CD4-positive, alpha-beta T cell treated with Interleukin-15 for 1 hour (primary cell): ENCODE measurements around the gene ZNF416.

ENCODE experiments used
- DNase-seq: peaks from one replicate; pipeline ENCODE4 v3.0.0-alpha.2; 2020

ZNF416 gene

DNA sequence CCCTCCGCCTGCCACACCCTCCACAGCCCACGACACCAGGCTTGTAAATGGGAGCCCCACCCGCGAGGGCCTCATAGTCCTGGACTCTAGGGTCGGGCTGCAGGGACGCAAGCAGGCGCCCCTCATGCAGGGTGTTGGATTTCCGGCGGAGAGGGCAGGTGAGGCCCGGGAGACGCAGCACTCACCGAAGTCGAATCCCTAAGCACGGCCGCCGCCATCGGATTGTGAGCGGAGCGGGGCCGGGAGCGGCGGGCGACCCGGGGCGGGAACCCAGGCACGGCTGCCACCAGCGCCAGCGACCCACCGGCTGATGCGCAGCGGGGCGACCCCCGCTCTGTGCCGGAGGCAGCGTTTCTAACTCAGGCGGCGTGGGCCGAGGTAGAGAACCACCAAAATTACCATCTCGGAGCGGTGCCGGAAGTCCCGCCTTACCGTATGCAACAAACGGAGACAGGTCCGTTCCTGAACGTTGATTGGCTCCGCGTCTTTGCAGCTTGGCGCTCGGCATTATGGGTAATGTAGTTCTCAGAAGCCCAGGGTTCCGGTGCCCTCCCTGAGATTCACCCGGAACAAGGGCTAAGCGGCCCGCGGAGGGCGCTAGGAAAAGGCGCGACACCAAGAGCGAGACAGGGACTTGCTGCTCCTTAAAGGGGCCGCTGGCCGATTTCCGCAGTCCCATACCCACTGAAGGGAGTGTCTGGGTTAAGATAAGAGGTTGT, at the start of gene ZNF416:
ZNF416 (minus strand) TSS at position 425 of the 719 bp plus-strand sequence; CDS start at position 218, 207 bp downstream.
- peak; percentile 98 for DNase-seq

DNA sequence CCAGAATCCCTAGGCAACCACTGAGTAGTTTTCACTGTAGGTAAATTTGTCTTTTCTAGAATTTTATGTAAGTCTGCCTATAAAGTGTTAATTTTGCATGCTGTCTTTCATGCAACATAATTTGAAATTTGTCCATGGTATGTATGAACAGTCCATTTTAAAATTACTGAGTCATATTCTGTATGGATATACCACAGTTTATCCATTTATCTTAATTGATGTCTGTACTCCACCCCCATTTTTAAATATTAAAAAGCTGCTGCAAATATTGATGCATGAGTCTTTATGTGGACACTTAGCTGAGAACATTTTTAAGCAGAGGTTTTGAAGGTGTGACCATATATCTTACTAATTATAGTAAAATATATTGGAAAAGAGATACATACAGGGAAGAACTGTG, 44.4 kb upstream of the ZNF416 start:
- DNase-seq, result no peak

DNA sequence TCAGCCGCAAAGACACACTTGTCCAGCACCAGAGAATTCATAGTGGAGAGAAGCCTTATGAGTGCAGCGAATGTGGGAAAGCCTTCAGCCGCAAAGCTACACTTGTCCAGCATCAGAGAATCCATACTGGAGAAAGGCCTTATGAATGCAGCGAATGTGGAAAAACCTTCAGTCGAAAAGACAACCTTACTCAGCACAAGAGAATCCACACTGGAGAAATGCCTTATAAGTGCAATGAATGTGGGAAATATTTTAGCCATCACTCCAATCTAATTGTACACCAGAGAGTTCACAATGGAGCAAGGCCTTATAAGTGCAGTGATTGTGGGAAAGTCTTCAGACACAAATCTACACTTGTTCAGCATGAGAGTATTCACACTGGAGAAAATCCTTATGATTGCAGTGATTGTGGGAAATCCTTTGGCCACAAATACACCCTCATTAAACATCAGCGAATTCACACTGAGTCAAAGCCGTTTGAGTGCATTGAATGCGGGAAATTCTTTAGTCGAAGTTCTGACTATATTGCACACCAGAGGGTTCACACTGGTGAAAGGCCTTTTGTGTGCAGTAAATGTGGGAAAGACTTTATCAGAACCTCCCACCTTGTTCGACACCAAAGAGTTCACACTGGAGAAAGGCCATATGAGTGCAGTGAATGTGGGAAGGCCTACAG, 42.1 kb upstream of the ZNF416 start:
- DNase-seq, result no peak

DNA sequence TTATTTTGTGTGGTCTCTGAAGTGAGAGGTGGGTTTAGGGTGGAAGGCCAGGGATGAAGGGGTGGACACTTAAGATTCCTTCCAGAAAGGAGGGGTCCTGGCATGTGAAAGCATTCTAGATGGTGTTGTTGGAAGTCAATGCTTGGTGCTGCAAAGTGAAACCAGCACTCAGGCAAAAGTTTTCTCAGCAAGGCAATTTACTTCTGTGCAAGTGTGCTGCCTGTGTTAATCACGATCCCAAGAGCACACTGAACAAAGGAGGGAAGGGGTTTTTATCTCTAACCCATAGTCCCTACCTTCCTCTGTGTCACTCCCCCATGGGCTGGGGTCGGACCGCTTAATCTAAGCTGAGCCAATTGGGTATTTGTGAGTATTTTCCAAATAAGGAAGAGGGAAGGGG, 36.6 kb upstream of the ZNF416 start:
- DNase-seq, result no peak

DNA sequence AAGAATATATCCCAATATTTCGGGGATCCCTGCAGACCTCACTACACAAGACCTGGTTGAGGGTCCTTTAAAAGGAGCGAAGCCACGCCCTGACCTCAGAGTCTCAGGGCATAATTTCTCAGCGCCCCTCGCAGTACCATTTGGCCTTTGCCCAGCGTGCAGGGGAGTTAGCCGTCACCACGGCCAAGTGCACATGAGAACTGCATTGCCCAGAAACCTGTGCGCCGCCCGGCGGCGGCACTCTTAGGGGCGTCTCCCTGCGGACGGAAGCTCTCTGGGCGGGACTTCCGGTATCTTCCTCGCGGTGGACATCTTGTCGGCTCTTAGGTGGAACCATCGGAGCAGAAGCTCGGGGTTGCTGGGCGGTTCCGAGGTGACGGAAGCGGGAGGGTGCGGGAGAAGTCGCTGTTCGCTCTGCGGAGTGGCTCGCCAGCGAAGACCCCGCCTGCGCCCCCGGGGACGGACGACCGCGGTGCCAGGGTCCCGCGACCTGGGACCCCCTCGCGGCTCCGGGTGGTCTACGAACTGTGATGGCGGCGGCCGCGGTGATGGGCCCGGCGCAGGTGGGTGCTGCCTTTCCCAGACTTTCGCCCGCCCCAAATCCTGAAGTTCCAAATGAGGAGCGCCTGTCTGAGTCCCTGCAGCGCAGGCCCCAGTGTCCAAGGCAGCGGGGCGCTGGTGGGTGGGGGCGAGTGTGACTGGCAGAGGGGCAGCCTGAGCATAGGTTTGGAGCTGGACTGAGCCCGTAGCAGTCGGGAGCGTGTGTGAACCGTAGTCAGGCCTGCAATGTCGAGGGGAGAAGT, 35.4 kb upstream of the ZNF416 start, which contains the start of gene ZNF134:
ZNF134 (plus strand) TSS at position 302 of the 803 bp plus-strand sequence. CDS start 5,227 bp downstream, outside the sequence.
- DNase-seq, result peak; percentile 92

DNA sequence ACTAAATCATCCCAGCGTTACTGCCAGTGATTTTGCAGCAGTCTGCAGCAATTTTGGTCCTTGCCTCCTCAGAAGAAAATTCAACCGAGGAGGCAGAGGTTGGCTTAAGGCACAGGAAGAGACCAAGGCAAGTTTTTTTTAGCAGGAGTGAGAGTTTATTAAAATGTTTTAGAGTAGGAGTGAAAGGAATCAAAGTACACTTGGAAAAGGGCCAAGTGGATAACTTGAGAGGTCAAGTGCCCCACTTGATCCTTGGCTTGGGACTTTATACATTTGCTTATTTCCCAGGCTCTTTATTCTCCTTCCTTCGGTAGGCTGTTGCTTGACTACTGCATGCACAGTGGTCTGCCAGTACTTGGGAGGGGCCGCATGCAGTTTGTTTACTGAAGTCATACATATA, 32.4 kb upstream of the ZNF416 start:
- no peak for DNase-seq

DNA sequence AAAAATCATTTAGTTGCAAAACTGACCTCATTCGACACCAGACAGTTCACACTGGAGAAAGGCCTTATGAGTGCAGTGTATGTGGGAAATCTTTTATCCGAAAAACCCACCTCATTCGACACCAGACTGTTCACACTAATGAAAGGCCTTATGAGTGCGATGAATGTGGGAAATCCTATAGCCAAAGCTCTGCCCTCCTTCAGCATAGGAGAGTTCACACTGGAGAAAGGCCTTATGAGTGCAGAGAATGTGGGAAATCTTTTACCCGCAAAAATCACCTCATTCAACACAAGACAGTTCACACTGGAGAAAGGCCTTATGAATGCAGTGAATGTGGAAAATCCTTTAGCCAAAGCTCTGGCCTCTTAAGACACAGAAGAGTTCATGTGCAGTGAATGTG, 28.2 kb upstream of the ZNF416 start:
- no peak for DNase-seq

DNA sequence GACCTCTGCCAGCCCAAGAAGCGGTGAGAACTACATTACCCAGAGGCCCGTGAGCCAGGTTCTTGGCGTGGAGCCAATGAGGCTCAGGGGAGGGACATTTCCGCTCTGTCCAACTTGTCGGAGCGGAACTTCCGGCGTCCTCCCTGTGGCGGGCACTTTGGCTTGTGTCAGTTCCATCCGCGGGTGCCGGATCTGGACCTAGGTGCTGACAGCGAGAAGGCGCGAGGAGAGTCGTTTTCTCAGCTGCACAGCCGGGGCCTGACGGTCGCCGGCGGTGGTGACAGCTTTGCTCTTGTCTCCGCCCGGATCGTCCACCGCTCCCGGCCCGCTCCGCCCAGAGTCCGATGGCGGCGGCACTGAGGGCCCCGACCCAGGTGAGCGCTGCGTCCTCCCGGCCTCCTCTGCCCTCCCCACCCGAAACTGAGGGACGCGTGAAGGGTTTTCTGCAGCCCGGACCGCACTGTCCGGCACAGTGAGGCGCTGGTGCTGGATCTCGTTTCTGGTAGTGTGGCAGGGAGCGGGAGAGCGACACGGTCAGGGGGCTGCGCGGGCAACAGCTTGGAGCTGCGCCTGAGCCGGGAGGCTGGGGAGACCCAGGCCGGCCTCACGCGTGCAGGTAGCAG, 21.2 kb upstream of the ZNF416 start, which contains the start of gene ZNF530:
ZNF530 (plus strand) TSS at position 125 of the 623 bp plus-strand sequence. CDS start 4,461 bp downstream, outside the sequence.
- DNase-seq, result peak; percentile 87

DNA sequence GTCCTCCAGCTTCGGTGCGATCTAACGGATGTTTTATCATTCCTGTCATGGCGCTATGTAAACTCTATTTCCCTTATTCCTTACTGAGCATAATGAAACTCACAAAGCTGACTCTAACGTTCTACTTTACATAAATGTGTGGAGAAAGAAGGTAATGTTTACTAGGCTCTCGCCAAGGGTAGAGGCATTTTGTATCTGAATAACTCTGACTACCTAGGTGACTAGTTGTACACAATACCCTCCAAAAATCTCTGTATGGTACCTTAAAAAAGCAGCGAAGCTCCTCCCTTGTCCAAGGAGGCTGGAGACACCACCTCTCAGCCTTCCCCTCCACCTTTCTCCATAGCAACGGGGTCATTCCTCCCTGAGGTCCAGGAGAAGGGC, 20.7 kb upstream of the ZNF416 start:
- DNase-seq, result no peak

DNA sequence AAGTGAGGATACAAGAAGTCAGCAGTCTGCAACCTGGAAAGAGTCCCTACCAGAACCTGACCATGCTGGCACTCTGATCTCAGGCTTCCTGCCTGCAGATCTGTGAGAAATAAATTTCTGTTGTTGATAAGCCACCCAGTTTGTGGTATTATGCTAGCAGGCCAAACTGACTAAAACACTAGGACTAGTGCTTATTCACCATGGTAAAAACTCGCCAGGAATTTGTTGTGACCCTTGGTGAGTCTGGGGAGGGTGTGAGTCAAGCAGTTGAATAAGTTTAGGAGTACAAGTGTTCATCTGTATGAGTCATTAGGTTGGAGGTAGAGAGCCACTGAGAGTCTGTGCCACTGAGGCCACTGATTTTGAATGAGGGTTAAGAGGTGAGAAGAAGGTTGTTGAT, 8.8 kb upstream of the ZNF416 start:
- DNase-seq, result no peak

DNA sequence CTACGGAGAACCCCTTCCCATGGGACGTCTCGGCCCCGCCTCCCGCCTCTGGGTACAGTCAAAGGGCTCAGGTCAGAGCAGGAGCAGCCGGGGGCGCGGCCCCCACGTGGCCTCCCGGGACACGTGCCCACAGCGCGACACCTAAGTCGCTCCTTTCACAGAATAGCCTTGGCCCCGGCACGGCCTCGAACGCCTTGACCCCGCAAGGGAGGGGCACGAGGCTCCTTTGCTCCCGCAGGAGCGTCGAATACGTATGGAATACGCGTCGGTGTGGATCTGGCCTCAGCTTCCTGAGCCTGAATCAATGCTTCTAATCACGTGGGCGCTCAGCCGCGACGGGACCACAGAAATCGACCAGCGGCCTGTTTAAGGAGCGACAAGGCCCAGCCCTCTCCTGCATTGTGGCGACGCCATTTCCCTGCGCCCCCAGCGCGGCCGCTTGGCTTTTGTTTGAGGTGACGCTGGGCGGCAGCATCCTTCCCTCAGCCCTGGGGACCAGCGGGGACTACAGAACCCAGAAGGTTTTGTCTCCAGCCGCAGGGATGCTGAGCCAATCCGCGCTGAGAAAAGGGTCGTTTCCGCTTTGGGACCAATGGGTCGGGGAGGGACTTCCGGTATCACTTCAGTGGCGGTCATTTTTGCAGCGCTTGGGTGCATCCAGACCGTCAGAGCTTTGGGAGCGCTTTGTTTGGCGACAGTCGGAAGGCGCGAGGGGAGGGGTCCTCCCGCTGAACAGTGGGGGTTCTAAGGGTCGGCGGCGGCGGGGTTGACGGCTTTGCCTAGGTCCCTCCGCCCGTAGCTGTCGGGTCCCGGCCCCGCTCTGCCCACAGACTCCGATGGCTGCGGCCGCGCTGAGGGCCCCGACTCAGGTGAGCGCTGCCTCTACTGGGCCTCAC, 5.1 kb upstream of the ZNF416 start, which contains the start of gene ZIK1:
ZIK1 (plus strand) TSS at position 625 of the 896 bp plus-strand sequence; CDS start at position 837, 212 bp downstream.
- peak; percentile 94 for DNase-seq

DNA sequence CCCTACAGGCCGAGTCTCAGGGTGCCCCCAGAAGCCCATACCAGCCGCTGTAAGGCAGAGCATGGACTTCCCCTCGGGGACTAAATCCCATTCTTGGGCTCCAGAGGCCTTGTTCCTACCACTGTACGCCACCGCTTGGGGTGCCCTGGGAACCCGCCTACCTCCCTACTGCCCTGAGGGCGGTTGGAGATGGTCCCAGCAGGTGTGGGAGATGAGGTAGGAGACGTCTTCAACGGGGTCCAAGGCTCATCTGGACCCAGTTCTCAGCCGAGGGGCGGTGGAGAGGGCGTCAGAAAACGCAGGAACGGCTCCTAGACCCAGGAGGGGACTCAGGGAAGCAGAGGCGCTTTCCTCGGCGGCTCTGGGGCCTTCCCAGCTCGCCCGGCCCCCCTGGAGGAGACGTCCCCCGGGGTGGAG, 4.4 kb upstream of the ZNF416 start:
- no peak for DNase-seq

DNA sequence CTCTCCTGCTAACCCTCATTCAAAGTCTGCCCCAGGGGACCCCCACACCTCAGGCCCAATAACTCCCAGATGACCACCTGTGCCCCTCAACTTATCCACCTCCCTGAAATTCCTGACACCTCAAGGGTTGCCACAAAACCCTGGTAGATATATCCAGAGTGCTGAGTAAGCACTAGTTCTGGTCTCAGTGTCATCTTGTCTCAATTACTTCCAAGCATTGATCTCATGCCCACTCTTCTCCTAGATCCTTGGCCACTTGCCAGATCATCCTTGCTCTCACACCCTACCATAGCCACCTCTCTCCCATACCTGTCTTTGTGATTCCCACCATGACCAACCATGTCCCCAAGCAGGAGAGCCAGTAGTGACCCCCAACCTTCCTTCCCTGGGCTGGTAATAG, 2.0 kb downstream of the ZNF416 start:
- DNase-seq, result no peak

DNA sequence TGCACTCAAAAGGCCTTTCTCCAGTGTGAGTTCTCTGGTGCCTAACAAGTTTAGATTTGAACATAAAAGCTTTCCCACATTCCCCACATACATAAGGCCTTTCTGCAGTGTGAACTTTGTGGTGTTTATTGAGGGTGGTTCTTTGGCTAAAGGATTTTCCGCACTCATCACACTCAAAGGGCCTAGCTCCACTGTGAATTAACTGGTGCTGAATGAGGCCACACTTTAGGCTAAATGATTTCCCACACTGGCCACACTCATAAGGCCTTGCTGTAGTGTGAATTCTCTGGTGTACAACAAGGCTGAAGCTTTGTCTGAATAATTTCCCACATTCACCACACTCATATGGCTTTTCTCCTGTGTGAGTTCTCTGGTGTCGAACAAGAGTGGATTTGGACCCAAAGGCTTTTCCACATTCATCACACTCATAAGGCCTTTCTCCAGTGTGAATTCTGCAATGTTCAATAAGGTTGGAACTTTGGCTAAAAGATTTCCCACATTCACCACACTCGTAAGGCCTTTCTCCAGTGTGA, 6.2 kb downstream of the ZNF416 start:
- DNase-seq, result no peak

DNA sequence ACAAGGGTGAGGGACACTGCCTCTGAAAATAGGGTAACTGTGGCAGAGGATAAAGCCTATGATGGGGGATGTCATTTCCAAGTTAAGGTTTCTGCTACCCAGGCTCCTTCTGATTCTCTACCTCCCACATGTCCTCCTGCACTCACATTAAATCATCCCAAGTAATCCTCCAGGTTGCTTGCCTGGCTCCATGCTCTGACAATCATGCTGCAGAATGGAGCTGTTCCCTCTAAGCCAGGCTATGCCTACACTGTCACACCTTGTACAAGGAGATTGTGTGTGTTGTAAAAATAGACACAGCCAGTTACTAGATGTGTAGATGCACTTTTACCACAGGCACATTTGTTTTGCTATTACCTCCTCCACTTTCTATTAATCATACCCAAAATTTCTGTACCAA, 8.0 kb downstream of the ZNF416 start:
- no peak for DNase-seq

DNA sequence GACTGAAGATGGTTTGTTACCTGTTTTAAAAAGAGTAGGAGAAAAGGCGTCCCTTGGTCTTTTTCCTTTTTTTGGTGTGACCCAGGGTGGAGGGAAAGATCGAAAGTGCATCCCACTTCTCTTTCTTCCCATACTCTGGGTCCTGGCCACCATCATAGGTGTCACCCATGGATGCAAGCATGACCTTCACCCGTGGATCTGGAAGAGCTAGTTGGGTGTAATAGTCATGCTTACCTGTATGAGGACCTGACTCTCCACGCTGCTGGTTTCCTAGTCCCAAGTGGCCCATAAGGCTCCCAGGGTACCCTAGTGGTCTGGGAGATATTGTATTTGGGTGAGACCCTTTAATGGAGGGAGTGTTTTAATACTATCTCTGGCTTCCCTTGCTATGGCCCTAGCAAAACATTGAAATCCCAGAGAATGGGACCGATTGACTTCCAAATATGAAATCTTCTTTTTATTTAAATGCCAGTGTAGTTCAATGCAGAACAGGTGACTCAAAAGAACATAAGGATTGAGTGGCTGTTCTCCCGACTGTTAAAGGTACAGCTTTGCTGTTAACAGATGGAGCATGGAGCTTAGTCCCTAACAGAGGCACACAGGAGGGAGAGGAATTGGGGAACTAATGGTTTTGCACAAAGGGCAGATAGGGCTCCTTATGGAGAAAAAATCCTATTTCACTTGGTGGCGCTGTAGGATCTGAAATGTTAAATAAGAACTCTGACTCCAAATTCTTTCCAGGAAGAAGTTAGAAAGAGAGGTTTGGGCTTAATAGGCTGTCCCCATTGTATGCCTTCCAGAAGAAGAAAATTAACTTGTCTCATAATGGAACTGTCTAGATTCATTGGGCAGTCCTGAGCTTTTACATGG, 12.1 kb downstream of the ZNF416 start:
- DNase-seq, result no peak

DNA sequence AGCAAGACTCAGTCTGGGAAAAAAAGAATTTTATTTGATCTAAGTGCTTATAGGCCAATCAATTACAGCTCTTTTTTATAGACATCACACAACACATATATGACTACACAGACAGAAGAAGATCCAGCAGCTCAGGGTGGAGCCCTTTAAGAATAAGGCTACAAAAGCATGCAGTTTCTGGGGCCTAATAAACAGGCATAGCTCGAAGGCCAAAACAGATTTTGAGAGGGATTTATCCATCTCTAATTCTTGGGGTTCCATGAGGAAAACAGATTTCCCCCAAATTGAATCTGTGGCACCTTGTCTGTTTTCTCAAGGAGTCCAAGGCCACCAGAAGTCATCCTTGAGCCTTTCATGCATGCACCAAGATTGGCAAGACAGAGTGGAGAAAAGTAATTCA, 15.2 kb downstream of the ZNF416 start:
- no peak for DNase-seq

DNA sequence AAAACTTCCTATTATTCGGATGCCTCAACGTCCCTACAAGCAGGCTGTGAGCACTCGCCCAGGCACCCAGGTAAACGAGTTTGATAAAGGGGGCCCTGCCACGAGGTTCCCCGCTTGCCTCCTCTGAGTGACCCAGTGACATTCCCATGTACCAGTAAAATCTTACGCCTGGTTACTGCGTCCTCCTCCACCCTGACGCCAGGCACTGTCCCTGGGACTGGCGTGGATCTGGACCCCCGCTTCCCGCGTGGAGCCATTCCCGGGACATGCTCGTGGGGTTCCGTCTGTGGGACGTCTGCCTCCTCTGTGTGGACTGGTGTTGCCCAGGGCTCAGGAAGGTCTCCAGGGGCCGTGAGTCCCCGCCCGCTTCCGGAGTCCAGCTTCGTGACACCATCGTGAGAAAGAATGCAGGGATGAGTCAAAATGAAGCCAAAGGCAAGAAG, 18.6 kb downstream of the ZNF416 start:
- no peak for DNase-seq

DNA sequence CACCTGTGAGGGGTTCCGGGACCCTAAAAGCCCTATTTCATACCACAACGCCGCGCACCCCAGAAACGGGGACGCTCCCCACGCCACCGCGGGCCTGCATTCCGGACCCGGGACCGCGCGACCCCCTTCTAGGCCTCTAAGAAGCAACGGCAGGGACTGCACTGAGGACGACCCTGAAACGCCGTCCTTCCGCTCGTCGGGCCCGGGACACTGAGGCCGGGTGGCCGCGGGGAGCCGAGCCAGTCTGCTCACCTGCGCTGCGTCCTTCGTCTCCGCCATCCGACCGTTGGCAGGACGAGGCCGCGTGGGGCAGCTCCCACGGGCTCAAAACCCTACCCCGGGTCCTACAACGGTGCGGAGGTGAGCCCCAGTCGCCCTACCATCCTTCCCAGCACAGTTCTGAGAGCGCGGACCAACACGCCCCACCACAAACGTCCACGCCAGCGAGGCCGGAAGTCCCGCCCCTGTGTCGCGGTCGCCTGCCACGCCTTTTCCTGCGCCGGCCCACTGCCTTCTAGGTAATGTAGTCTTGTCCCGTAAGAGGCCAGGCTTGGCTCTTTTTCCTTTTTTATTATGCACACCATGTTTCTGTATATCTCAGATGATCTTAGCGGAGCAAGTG, 19.2 kb downstream of the ZNF416 start, which contains the start of gene ZNF550:
ZNF550 (minus strand) TSS at position 460 of the 622 bp plus-strand sequence; CDS start at position 279, 181 bp downstream.
- DNase-seq, result peak; percentile 89

DNA sequence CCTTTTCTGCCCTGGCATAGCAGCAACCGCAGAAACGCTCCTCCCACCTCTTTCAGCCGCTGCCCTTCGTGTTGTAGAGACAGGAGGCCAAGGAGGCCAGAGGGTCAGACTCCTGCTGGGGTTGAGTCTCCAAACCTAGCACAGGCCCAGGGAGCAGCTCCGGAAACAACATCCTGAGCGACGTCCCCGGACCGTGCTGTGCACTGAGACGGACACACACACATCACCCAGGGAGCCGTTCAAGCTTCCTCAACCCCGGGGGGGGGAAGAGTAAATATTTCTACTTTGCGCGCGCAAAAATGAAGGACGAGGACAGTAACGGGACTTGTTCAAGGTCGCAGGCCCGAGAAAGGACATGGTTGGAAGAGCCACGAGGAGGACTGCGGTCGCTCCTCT, 19.7 kb downstream of the ZNF416 start:
- DNase-seq, result no peak
